HG02642 (cell line): ENCODE measurements around the gene PAEP.
"Not testable (repeated sequence)": the region's sequence is repeated elsewhere in the genome, so short reads cannot be mapped to it uniquely, and the experiment has no call there.

Source experiments
- ATAC-seq: cut with Tn5 transposase; IDR thresholded peaks from one replicate; pipeline ENCODE4 v1.9.1; 2021; ENCODE audit warnings: mild to moderate bottlenecking; ENCODE audit not compliant: unreplicated experiment, poor library complexity

PAEP gene

DNA sequence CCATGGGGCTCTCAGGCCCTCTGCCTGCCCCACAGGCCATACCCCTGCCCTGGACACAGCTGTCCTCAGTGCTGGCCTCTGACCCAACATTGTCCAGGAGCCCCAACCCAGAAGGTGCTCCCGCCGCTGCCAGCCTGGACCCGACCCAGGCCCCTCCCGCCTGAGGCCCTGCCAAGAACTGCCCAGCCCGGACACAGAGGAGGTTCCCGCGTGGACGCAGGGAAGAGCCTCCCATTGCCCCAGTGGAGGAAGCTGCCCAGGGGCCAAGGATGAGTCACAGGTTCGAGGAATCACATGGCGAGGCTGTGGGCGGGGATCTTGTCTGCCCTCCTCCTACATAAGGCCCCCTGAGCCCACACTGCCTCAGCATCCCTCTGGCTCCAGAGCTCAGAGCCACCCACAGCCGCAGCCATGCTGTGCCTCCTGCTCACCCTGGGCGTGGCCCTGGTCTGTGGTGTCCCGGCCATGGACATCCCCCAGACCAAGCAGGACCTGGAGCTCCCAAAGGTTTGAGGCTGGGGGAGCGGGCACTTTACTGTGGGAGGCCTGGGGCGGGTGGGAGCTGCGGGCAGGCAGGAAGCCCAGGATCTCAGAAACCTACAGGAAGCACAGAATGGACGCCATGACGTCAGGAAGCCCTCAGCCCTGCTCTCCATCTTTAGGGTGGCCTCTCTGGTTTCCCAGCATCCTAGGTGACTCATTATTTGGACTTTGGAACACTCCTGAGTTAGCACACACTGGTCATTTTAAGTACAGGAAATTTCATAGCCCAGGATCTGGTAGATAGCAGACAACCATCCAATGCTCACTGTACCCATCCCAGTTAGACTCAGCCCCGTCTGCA is at the start of gene PAEP:
PAEP (plus strand) TSS at position 366 of the 844 bp plus-strand sequence.
- no peak for ATAC-seq

DNA sequence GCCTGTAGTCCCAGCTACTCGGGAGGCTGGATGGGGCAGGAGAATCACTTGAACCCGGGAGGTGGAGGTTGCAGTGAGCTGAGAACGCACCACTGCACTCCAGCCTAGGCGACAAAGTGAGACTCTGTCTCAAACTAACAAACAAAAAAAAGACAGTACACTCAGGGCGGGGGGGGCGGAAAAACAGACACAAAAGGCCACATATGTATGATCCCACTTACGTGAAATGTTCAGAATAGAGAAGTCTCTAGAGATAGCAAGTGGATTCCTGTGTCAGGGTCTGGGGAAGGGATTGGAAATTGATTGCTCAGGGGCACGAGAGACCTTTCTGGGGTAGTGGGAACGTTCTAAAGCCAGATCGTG is 49.3 kb upstream of the PAEP start:
- no peak for ATAC-seq

- ATAC-seq, result no peak
Measured at GRCh38 chr9:135512904-135513303, 48.7 kb upstream of the PAEP start.

GRCh38 chr9:135513351-135513846 is 48.2 kb upstream of the PAEP start:
- no peak for ATAC-seq

- not testable (repeated sequence) for ATAC-seq
Measured at GRCh38 chr9:135513906-135514305, 47.6 kb upstream of the PAEP start.

DNA sequence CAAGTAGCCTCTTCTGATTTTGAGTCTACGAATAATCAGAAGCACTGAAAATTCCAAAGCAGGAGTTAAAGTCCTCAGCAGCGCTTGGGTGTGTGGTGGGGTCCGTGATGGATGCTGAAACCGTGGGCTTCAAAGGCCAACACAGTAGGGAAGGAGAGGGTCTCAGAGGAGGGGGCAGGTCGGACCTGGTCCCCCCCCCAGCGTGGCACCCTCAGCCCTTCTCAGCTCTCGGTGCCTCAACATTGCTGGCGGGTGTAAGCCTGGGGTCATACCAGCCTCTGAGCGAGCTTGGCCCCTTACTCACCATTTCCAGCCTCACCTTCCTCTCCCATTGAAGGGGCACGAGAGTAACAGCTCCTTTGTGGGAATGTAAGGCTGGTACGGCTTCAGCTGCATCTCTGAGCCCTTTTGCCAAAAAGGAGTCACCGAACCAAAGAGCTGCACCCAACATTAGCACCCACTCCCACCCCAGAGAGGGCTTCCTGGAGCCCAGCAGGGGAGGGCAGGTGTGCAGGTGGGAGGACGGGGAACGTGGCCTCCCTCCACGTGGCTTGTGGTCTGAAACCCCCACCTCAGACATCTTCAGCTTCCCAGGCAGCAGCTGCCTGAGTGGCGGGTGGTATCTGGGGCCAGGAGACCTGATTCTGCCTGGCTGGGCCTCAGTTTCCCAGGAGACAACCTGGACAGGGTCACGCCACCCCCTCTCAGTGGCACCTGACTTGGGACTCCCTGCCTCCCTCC is 47.0 kb upstream of the PAEP start:
- ATAC-seq, result no peak

- no peak for ATAC-seq
Measured at GRCh38 chr9:135515083-135515951, 46.2 kb upstream of the PAEP start.

DNA sequence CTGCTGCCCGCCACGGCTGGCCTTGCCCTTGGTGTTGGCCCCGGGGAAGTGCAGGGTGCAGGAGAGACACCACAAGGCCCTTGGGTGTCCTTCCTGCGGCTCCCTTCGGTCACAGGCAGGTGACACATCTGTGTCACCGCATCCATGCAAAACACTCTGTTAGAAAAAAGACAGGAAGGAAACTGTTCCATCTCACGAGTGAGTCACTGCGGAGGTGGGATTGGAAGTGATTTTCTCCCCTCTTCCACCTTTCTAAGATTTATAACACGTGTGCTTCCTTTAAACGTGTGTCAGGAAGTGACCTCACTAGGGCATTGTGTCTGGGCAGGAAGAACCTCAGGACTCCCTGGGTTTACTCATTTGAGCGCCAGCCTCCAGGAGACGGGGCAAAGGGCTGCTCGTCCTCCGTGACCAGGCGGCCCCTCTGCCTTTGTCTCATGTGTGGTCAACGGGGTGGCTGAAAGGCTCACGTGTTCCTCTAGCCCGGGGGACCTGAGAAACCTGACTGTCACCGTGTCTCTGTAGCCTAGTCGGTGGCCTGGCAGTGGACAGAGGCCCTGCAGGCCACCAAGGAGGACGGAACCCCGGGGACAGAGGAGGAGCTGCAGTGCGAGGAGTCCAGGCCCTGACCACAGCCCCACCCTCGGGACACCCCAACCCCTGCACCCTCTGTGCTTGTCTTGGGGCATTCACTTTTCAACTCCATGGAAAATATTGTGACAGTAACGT is 45.3 kb upstream of the PAEP start:
- no peak for ATAC-seq

GRCh38 chr9:135517407-135517822 is 44.1 kb upstream of the PAEP start:
- no peak for ATAC-seq

GRCh38 chr9:135519179-135519971 is 42.2 kb upstream of the PAEP start:
- no peak for ATAC-seq

GRCh38 chr9:135520916-135521607 is 40.5 kb upstream of the PAEP start, which contains the start of gene LCN1:
Gene LCN1, plus strand, starts transcription at chr9:135521440. Its CDS starts 58 bp downstream, at chr9:135521498.
- ATAC-seq, result no peak

- no peak for ATAC-seq
Measured at GRCh38 chr9:135521608-135522095, 39.9 kb upstream of the PAEP start.

DNA sequence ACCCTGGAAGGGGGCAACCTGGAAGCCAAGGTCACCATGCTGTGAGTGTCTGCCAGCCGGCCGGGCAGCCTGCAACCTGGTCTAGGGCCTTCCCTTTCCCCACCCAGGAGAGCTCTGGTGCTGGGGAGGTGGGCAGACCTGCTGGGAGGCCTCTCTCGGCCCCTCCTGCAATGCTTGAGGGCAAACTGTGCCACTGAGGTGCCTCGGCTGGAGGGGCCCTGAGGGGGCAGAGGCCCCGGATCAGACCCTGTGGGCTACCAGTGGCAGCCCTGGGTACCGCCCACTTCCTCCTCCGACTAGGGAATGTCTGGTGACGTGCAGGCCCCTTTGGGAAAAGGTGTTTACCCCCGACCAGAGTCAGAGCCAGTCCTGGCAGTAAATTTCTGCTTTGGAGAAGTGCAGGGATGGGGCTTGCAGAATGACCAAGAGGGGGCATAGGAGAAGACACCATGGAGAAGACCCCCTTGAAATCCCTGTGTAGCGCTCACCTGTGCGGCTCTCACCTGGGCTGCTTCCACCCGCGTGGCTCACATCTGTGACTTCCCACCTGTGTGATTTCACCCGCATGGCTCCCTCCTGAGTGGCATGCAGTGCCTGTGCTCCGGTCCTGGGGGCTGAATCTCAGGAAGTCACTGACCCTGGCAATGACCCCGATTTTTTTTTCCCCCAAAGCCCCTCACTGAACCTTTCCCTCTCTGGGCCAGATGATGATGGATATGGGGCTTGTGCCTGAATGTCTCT is 39.2 kb upstream of the PAEP start:
- ATAC-seq, result no peak

- ATAC-seq, result no peak
Measured at GRCh38 chr9:135522931-135523330, 38.6 kb upstream of the PAEP start.

- no peak for ATAC-seq
Measured at GRCh38 chr9:135523521-135524129, 37.9 kb upstream of the PAEP start.

- no peak for ATAC-seq
Measured at GRCh38 chr9:135524130-135524861, 37.3 kb upstream of the PAEP start.
